ENCODE measurements around the gene STK32B. TPM values are rescaled to one million over a fixed set of nuclear protein-coding genes. Genes with fewer than 3 reads are reported as not detected.
A peak's percentile ranks its signal among the peaks of the same experiment; 100 is the strongest.

Gene STK32B
- polyA plus RNA-seq, 1 of the 3 experiments (the other 2 are of a cell fraction) = 0.20 TPM

- no peak for DNase-seq
- Histone ChIP-seq H3F3A (replicated peaks; ENCODE audit: insufficient read depth) (no peaks in the 10 kb centered on the region), H3K27me3 (ENCODE audit: insufficient read depth) (no peaks in the 10 kb centered on the region), H3K27ac (ENCODE audit: low read depth in 2 of 2, low read length in 1 of 2) (no peak overlapping the region), H3K4me3 (ENCODE audit: low read depth in 2 of 2, low read length in 1 of 2) (no peak overlapping the region), H4K20me1 (ENCODE audit: insufficient read depth) (no peaks in the 10 kb centered on the region), H3K4me2 (no peak overlapping the region), H3K36me3 (replicated peaks in 1 of 2; ENCODE audit: control insufficient read depth in 1 of 2, insufficient read depth in 2 of 2, low read length in 1 of 2) (no peaks in the 10 kb centered on the region), H3K9me2 (no peaks in the 10 kb centered on the region), H3K9me3 (no peaks in the 10 kb centered on the region), H3K4me1 (ENCODE audit: control insufficient read depth in 1 of 2, insufficient read depth in 2 of 2, low read depth in 1 of 2, low read length in 1 of 2) (peaks cover 0 to 18% of the 10 kb centered on the region in 2 experiments; a peak in 2 of 4 replicates), H2AFZ (ENCODE audit: low read depth) (0 out of 2 replicates have a peak overlapping the region, but pooled peaks have one; percentile 27), H3K9ac (no peak overlapping the region), H3K79me2 (ENCODE audit: insufficient read depth) (no peaks in the 10 kb centered on the region)
- TF ChIP-seq RCOR1 (IDR thresholded peaks at IDR 0.05; ENCODE audit: low read length) = no peak
- peak; percentile 23; the same call in 1 of the 2 replicates for TF ChIP-seq FOSL2 (IDR thresholded peaks at IDR 0.05; ENCODE audit: borderline replicate concordance, low read depth)
- TF ChIP-seq TCF12 (IDR thresholded peaks at IDR 0.05) = peak; percentile 93
- WGBS (ENCODE audit: low lambda C conversion rate) = 19% methylated on average over 5 of the region's 5 CpGs
- CTCF ChIA-PET = no interaction called here
- POLR2A ChIA-PET = no interaction called here
These were observed 15.0 kb upstream of the STK32B start for GRCh38 chr4:5036239-5036638.

DNA sequence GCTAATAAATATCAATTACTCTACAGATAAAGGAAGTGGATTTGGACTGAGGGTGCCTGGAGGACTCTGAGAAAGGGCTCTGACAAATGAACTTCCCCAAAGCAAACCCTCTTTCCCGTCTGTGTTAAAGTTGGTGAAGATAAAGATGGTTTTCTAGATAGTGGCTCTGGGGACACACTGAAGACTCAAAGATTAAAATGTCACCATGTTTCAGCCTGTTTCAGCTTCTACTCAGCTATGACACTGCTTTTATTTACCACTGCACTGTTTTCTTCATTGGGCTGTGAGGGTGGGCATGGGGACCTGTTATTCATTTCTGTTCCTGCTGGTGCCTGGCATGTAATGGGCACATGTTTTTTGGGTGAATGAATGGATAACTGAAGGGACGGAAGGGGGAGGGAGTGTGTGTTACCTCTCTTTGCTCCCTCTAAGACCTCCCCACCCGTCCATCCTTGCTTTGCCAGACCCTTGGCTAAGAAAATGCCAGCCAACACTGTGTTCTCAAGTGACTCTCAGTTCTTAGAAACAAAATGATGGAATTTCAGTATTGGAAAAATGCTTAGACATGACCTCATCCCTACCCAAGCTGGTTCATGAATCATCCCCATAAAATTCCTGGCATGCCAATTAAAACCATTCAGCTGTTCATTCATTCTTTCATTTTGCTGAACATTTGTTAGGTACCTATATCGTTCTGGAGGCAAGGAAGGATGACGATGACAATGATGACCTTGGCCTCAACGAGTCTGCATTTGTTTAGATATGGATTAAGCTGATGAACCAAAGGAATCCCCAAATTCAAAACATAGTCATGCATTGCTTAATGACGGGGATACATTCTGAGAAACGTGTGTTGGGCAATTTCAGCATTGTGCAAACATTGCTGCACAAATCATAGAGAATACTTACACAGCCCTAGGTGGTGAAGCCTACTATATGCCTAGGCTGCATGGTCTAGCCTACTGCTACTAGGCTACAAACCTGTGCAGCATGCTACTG lies 13.4 kb upstream of the STK32B start:
- H2AFZ ChIP-seq (ENCODE audit: low read depth) = peak overlapping the region; percentile 73; the same call in 1 of the 2 replicates
- CTCF ChIA-PET = no interaction called here
- POLR2A ChIA-PET = no interaction called here
- TF ChIP-seq TCF12 (IDR thresholded peaks at IDR 0.05) = peak; percentile 87
- no peak for TF ChIP-seq GATA2 (CRISPR knock-in tag; IDR thresholded peaks at IDR 0.05)
- TF ChIP-seq FOSL2 (IDR thresholded peaks at IDR 0.05; ENCODE audit: borderline replicate concordance, low read depth) = peak; percentile 77
- no peak for TF ChIP-seq RXRA (IDR thresholded peaks at IDR 0.05; ENCODE audit: borderline replicate concordance, low read depth)
- TF ChIP-seq GABPA (IDR thresholded peaks at IDR 0.05; ENCODE audit: low read depth) = no peak
- TF ChIP-seq YY1 (IDR thresholded peaks at IDR 0.05; ENCODE audit: low read depth) = no peak
- no peak for TF ChIP-seq MXI1 (IDR thresholded peaks at IDR 0.05; ENCODE audit: low read depth, low read length)
- TF ChIP-seq, protein P1, sequence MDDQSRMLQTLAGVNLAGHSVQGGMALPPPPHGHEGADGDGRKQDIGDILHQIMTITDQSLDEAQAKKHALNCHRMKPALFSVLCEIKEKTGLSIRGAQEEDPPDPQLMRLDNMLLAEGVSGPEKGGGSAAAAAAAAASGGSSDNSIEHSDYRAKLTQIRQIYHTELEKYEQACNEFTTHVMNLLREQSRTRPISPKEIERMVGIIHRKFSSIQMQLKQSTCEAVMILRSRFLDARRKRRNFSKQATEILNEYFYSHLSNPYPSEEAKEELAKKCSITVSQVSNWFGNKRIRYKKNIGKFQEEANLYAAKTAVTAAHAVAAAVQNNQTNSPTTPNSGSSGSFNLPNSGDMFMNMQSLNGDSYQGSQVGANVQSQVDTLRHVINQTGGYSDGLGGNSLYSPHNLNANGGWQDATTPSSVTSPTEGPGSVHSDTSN (IDR thresholded peaks at IDR 0.05) = peak; percentile 41; the same call in 1 of the 2 replicates
- peak in 1 of 2 experiments; percentile 46; a peak in 1 of 4 replicates for TF ChIP-seq EP300 (IDR thresholded peaks at IDR 0.05; ENCODE audit: borderline replicate concordance in 1 of 2, low read depth in 1 of 2, low read length in 1 of 2)
- 0 out of 2 replicates have a peak, but pooled peaks have one; percentile 11 for TF ChIP-seq MEF2A (IDR thresholded peaks at IDR 0.05; ENCODE audit: borderline replicate concordance, low read depth)
- no peak for TF ChIP-seq CHD2 (IDR thresholded peaks at IDR 0.05; ENCODE audit: low read length, partially characterized antibody)
- TF ChIP-seq USF2 (IDR thresholded peaks at IDR 0.05; ENCODE audit: borderline replicate concordance, low read depth, low read length) = no peak
- TF ChIP-seq, protein P2, sequence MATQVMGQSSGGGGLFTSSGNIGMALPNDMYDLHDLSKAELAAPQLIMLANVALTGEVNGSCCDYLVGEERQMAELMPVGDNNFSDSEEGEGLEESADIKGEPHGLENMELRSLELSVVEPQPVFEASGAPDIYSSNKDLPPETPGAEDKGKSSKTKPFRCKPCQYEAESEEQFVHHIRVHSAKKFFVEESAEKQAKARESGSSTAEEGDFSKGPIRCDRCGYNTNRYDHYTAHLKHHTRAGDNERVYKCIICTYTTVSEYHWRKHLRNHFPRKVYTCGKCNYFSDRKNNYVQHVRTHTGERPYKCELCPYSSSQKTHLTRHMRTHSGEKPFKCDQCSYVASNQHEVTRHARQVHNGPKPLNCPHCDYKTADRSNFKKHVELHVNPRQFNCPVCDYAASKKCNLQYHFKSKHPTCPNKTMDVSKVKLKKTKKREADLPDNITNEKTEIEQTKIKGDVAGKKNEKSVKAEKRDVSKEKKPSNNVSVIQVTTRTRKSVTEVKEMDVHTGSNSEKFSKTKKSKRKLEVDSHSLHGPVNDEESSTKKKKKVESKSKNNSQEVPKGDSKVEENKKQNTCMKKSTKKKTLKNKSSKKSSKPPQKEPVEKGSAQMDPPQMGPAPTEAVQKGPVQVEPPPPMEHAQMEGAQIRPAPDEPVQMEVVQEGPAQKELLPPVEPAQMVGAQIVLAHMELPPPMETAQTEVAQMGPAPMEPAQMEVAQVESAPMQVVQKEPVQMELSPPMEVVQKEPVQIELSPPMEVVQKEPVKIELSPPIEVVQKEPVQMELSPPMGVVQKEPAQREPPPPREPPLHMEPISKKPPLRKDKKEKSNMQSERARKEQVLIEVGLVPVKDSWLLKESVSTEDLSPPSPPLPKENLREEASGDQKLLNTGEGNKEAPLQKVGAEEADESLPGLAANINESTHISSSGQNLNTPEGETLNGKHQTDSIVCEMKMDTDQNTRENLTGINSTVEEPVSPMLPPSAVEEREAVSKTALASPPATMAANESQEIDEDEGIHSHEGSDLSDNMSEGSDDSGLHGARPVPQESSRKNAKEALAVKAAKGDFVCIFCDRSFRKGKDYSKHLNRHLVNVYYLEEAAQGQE (IDR thresholded peaks at IDR 0.05; ENCODE audit: low read depth, low read length) = no peak
- no peak for TF ChIP-seq SMC3 (IDR thresholded peaks at IDR 0.05; ENCODE audit: low read depth, low read length)
- TF ChIP-seq, protein P3, sequence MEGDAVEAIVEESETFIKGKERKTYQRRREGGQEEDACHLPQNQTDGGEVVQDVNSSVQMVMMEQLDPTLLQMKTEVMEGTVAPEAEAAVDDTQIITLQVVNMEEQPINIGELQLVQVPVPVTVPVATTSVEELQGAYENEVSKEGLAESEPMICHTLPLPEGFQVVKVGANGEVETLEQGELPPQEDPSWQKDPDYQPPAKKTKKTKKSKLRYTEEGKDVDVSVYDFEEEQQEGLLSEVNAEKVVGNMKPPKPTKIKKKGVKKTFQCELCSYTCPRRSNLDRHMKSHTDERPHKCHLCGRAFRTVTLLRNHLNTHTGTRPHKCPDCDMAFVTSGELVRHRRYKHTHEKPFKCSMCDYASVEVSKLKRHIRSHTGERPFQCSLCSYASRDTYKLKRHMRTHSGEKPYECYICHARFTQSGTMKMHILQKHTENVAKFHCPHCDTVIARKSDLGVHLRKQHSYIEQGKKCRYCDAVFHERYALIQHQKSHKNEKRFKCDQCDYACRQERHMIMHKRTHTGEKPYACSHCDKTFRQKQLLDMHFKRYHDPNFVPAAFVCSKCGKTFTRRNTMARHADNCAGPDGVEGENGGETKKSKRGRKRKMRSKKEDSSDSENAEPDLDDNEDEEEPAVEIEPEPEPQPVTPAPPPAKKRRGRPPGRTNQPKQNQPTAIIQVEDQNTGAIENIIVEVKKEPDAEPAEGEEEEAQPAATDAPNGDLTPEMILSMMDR (IDR thresholded peaks at IDR 0.05) = no peak

More for the DNA sequence above, 13.4 kb upstream of the STK32B start:
- Histone ChIP-seq H3K9me2 (no peaks in the 10 kb centered on the region), H3K9ac (no peak overlapping the region), H3K4me1 (ENCODE audit: control insufficient read depth in 1 of 2, insufficient read depth in 2 of 2, low read depth in 1 of 2, low read length in 1 of 2) (peaks cover 3 to 18% of the 10 kb centered on the region in 2 experiments; a peak in 2 of 4 replicates), H3K4me3 (ENCODE audit: low read depth in 2 of 2, low read length in 1 of 2) (no peak overlapping the region), H3K9me3 (no peaks in the 10 kb centered on the region), H4K20me1 (ENCODE audit: insufficient read depth) (no peaks in the 10 kb centered on the region), H3K27ac (ENCODE audit: low read depth in 2 of 2, low read length in 1 of 2) (peak overlapping the region in 1 of 2 experiments; percentile 16; a peak in 1 of 4 replicates), H3K36me3 (replicated peaks in 1 of 2; ENCODE audit: control insufficient read depth in 1 of 2, insufficient read depth in 2 of 2, low read length in 1 of 2) (no peaks in the 10 kb centered on the region), H3K4me2 (peak overlapping the region; percentile 48), H3K79me2 (ENCODE audit: insufficient read depth) (no peaks in the 10 kb centered on the region), H3K27me3 (ENCODE audit: insufficient read depth) (no peaks in the 10 kb centered on the region; the same call in 1 of the 2 replicates), H3F3A (replicated peaks; ENCODE audit: insufficient read depth) (no peaks in the 10 kb centered on the region)
- no peak for DNase-seq
- 40% methylated on average over 8 of the region's 8 CpGs for WGBS (ENCODE audit: low lambda C conversion rate)

Data from SK-N-SH (cell line).